PFSK-1 (cell line): ENCODE data around the gene ACAP3.

ENCODE experiments used
- POLR2AphosphoS5 ChIP-seq: IDR thresholded peaks from 2 replicates; pipeline ENCODE4 v1.6.1; 2012; ENCODE audit warnings: low read depth, mild to moderate bottlenecking, control low read depth, low read length, moderate library complexity
- REST ChIP-seq, 2 experiments: IDR thresholded peaks; 2 replicates each; pipeline versions ENCODE4 v1.6.1 to v1.8.0; 2011 to 2012; ENCODE audit warnings: low read depth in 2 of 2, low read length in 2 of 2, control low read depth in 1 of 2, inconsistent platforms in 1 of 2, mild to moderate bottlenecking in 1 of 2, moderate library complexity in 1 of 2; ENCODE audit not compliant: insufficient read depth in 1 of 2

DNA sequence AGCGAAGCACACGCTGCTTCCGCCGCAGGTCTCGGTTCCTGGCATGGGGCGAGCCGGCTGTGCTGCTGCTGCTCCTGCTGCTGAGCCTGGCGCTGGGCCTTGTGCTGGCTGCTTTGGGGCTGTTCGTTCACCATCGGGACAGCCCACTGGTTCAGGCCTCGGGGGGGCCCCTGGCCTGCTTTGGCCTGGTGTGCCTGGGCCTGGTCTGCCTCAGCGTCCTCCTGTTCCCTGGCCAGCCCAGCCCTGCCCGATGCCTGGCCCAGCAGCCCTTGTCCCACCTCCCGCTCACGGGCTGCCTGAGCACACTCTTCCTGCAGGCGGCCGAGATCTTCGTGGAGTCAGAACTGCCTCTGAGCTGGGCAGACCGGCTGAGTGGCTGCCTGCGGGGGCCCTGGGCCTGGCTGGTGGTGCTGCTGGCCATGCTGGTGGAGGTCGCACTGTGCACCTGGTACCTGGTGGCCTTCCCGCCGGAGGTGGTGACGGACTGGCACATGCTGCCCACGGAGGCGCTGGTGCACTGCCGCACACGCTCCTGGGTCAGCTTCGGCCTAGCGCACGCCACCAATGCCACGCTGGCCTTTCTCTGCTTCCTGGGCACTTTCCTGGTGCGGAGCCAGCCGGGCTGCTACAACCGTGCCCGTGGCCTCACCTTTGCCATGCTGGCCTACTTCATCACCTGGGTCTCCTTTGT is 26.0 kb upstream of the ACAP3 start:
- TF ChIP-seq REST (IDR thresholded peaks at IDR 0.05; ENCODE audit: insufficient read depth in 1 of 2, low read depth in 2 of 2, low read length in 2 of 2) (no peak), POLR2AphosphoS5 (no peak)
